Measurements from ENCODE around the gene FDPS. TPM values are rescaled to one million over a fixed set of nuclear protein-coding genes. Genes with fewer than 3 reads are reported as not detected.

The FDPS gene
- polyA plus RNA-seq, 1 donor, result 179 TPM

- DNase-seq, result no peak
Measured at GRCh38 chr1:155342842-155343241, 34.2 kb downstream of the FDPS start.

- DNase-seq, result no peak
Measured at GRCh38 chr1:155352631-155353030, 44.0 kb downstream of the FDPS start.

GRCh38 chr1:155360051-155360450, 51.4 kb downstream of the FDPS start:
- DNase-seq, result no peak

Other genes with a start within 250 kb of the FDPS start
- gene EFNA4, start 245.1 kb upstream of the FDPS start, polyA plus RNA-seq (ENCODE audit: insufficient read length), result 20.2 TPM
- gene EFNA3, start 230.0 kb upstream of the FDPS start, polyA plus RNA-seq (ENCODE audit: insufficient read length), result 6.1 TPM
- 56.0 TPM for gene EFNA1, start 181.0 kb upstream of the FDPS start, polyA plus RNA-seq (ENCODE audit: insufficient read length)
- 57.8 TPM for gene SLC50A1, start 173.0 kb upstream of the FDPS start, polyA plus RNA-seq (ENCODE audit: insufficient read length)
- 26.9 TPM for gene DPM3, start 168.3 kb upstream of the FDPS start, polyA plus RNA-seq (ENCODE audit: insufficient read length)
- gene KRTCAP2, start 135.6 kb upstream of the FDPS start, polyA plus RNA-seq (ENCODE audit: insufficient read length), result 134 TPM
- 4.4 TPM for gene TRIM46, start 135.0 kb upstream of the FDPS start, polyA plus RNA-seq (ENCODE audit: insufficient read length)
- gene THBS3, start 101.0 kb upstream of the FDPS start, polyA plus RNA-seq (ENCODE audit: insufficient read length), result 49.6 TPM
- 40.7 TPM for gene MTX1, start 100.2 kb upstream of the FDPS start, polyA plus RNA-seq (ENCODE audit: insufficient read length)
- 23.6 TPM for gene ENTREP3, start 53.4 kb upstream of the FDPS start, polyA plus RNA-seq (ENCODE audit: insufficient read length)
- gene SCAMP3, start 46.5 kb upstream of the FDPS start, polyA plus RNA-seq (ENCODE audit: insufficient read length), result 55.7 TPM
- gene CLK2, start 35.4 kb upstream of the FDPS start, polyA plus RNA-seq (ENCODE audit: insufficient read length), result 87.6 TPM
- 13.9 TPM for gene HCN3, start 31.4 kb upstream of the FDPS start, polyA plus RNA-seq (ENCODE audit: insufficient read length)
- 7.6 TPM for gene PKLR, start 7.4 kb upstream of the FDPS start, polyA plus RNA-seq (ENCODE audit: insufficient read length)
- gene RUSC1, start 12.0 kb downstream of the FDPS start, polyA plus RNA-seq (ENCODE audit: insufficient read length), result 34.3 TPM